OCI-LY3 (cell line): ENCODE measurements around the gene UBE2E1.

ENCODE experiments used
- CTCF ChIP-seq: fragments of 200-600, 300-600 bp; sonication (generic); IDR thresholded peaks from 2 replicates; pipeline ENCODE4 v1.5.1; 2014; ENCODE audit warnings: antibody characterized with exemption, low read length, low read depth
- EZH2phosphoT487 ChIP-seq: fragments of 200-600 bp; shearing (Covaris generic); IDR thresholded peaks from 2 replicates; pipeline ENCODE4 v1.6.1; 2018; ENCODE audit warnings: antibody characterized with exemption, mixed run types, low read depth

- TF ChIP-seq CTCF, result no peak
- TF ChIP-seq EZH2phosphoT487, result no peak
These were observed 2.8 kb downstream of the UBE2E1 start for GRCh38 chr3:23808525-23808924.
